SU-DHL-6 (cell line): Measurements from ENCODE around the gene DOCK10.
"Not testable (repeated sequence)": the region's sequence is repeated elsewhere in the genome, so short reads cannot be mapped to it uniquely, and the experiment has no call there.

Experiments
- H2AFZ ChIP-seq: fragments of 200-600 bp; sonication (generic); 2 replicates; pipeline ENCODE4 v1.6.1; 2014; ENCODE audit warnings: low read depth, mild to moderate bottlenecking, moderate library complexity, mixed read lengths, antibody characterized with exemption, low read length; ENCODE audit not compliant: severe bottlenecking
- H3F3A ChIP-seq: fragments of 200-600 bp; shearing (Covaris generic); 2 replicates; pipeline ENCODE4 v1.6.0; 2016; ENCODE audit warnings: antibody characterized with exemption, mild to moderate bottlenecking; ENCODE audit not compliant: insufficient read depth
- H3K27ac ChIP-seq: fragments of 200-600 bp; sonication (generic); 2 replicates; pipeline ENCODE4 v1.5.1; 2016; ENCODE audit warnings: low read depth, mild to moderate bottlenecking, low read length, moderate library complexity, mixed read lengths
- H3K27me3 ChIP-seq: fragments of 200-600 bp; sonication (generic), shearing (Covaris generic); 2 replicates; pipeline ENCODE4 v1.6.0; 2014; ENCODE audit warnings: mild to moderate bottlenecking, low read length
- H3K36me3 ChIP-seq: fragments of 200-600 bp; sonication (generic); 2 replicates; pipeline ENCODE4 v1.6.1; 2014; ENCODE audit warnings: mild to moderate bottlenecking, low read length, mixed read lengths
- H3K4me2 ChIP-seq: fragments of 300-600, 200-600 bp; shearing (Covaris generic), sonication (generic); 2 replicates; pipeline ENCODE4 v1.6.0; 2014; ENCODE audit warnings: low read length, low read depth, mild to moderate bottlenecking; ENCODE audit not compliant: poor library complexity, severe bottlenecking
- H3K4me3 ChIP-seq: fragments of 200-600 bp; sonication (generic); 2 replicates; pipeline ENCODE4 v1.5.1; 2014; ENCODE audit warnings: antibody characterized with exemption, low read length, mild to moderate bottlenecking, mixed read lengths; ENCODE audit not compliant: insufficient read depth, poor library complexity, severe bottlenecking
- H3K79me2 ChIP-seq: fragments of 200-600 bp; sonication (generic); 2 replicates; pipeline ENCODE4 v1.6.1; 2014; ENCODE audit warnings: mild to moderate bottlenecking, low read length, moderate library complexity; ENCODE audit not compliant: insufficient read depth
- H3K9ac ChIP-seq: fragments of 200-600 bp; sonication (generic); 2 replicates; pipeline ENCODE4 v1.7.0; 2014; ENCODE audit warnings: mild to moderate bottlenecking, low read length
- H3K9me2 ChIP-seq: fragments of 200-600 bp; sonication (generic); replicated peaks from 2 replicates; pipeline ENCODE4 v1.6.1; 2014; ENCODE audit warnings: low read length; ENCODE audit not compliant: insufficient read depth
- H3K9me3 ChIP-seq: fragments of 200-600 bp; sonication (generic); 2 replicates; pipeline ENCODE4 v1.6.1; 2014; ENCODE audit warnings: low read length, mixed read lengths; ENCODE audit not compliant: insufficient read depth
- H4K20me1 ChIP-seq: fragments of 200-600 bp; sonication (generic); 2 replicates; pipeline ENCODE4 v1.6.1; 2014; ENCODE audit warnings: low read depth, mild to moderate bottlenecking, antibody characterized with exemption, low read length, moderate library complexity, mixed read lengths
- CTCF ChIP-seq: fragments of 200-600 bp; sonication (generic); IDR thresholded peaks from one replicate; pipeline ENCODE4 v1.5.1; 2017; ENCODE audit warnings: antibody characterized with exemption, mild to moderate bottlenecking, low read length, moderate library complexity; ENCODE audit not compliant: insufficient read depth, poor library complexity, severe bottlenecking
- EZH2phosphoT487 ChIP-seq: fragments of 200-600 bp; sonication (generic), shearing (Covaris generic); conservative IDR thresholded peaks from 2 replicates; pipeline ENCODE4 v1.6.1; 2018; ENCODE audit warnings: mild to moderate bottlenecking, antibody characterized with exemption, low read length, moderate library complexity, mixed read lengths

Gene DOCK10

GRCh38 chr2:225056330-225057073, 14.2 kb upstream of the DOCK10 start:
- H3K27me3 ChIP-seq = no peaks in the 10 kb centered on the region
- H3K9ac ChIP-seq = no peak overlapping the region
- no peak overlapping the region for H3K4me3 ChIP-seq
- H3K27ac ChIP-seq = no peak overlapping the region
- H2AFZ ChIP-seq = no peak overlapping the region
- no peaks in the 10 kb centered on the region for H3K9me3 ChIP-seq
- TF ChIP-seq EZH2phosphoT487 (no peak), CTCF (no peak)
- no peaks in the 10 kb centered on the region for H3K79me2 ChIP-seq
- H3F3A ChIP-seq = no peaks in the 10 kb centered on the region
- no peak overlapping the region for H3K4me2 ChIP-seq
- no peaks in the 10 kb centered on the region for H4K20me1 ChIP-seq
- H3K36me3 ChIP-seq = no peaks in the 10 kb centered on the region
- H3K9me2 ChIP-seq = no peaks in the 10 kb centered on the region

GRCh38 chr2:225055714-225056113, 13.4 kb upstream of the DOCK10 start:
- Histone ChIP-seq H4K20me1 (no peaks in the 10 kb centered on the region), H3K36me3 (no peaks in the 10 kb centered on the region), H3K4me3 (no peak overlapping the region), H2AFZ (no peak overlapping the region), H3K9me2 (no peaks in the 10 kb centered on the region), H3K9ac (no peak overlapping the region), H3K27ac (no peak overlapping the region), H3K79me2 (no peaks in the 10 kb centered on the region), H3K27me3 (no peaks in the 10 kb centered on the region), H3K9me3 (no peaks in the 10 kb centered on the region), H3F3A (no peaks in the 10 kb centered on the region), H3K4me2 (no peak overlapping the region)
- no peak for TF ChIP-seq EZH2phosphoT487

DNA sequence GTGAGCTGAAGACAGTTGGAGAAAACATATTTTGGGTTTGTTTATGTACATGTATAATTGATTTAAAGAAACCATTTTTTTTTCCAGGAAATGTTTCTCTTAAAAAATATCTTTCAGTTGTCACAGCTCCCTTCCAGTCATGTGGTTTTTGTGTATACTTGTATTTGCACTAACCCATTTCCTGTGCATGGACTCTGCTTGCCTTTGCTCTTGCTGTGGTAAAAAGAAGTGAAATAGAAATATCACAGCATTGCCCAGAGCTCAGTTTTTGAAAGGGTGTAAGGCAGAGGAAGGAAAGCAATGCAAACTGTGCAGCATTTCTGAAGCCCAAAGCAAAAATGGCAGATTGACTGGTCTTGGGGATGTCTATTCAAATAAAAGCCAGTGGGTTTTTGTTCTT, 10.4 kb upstream of the DOCK10 start:
- no peaks in the 10 kb centered on the region for H3K36me3 ChIP-seq
- no peak overlapping the region for H3K9ac ChIP-seq
- H3K4me2 ChIP-seq = no peak overlapping the region
- H3K79me2 ChIP-seq = no peaks in the 10 kb centered on the region
- no peak overlapping the region for H2AFZ ChIP-seq
- no peaks in the 10 kb centered on the region for H3F3A ChIP-seq
- no peak overlapping the region for H3K27ac ChIP-seq
- TF ChIP-seq CTCF (no peak), EZH2phosphoT487 (no peak)
- H4K20me1 ChIP-seq = no peaks in the 10 kb centered on the region
- H3K4me3 ChIP-seq = no peak overlapping the region
- no peaks in the 10 kb centered on the region for H3K9me3 ChIP-seq
- H3K9me2 ChIP-seq = no peaks in the 10 kb centered on the region
- H3K27me3 ChIP-seq = no peaks in the 10 kb centered on the region

DNA sequence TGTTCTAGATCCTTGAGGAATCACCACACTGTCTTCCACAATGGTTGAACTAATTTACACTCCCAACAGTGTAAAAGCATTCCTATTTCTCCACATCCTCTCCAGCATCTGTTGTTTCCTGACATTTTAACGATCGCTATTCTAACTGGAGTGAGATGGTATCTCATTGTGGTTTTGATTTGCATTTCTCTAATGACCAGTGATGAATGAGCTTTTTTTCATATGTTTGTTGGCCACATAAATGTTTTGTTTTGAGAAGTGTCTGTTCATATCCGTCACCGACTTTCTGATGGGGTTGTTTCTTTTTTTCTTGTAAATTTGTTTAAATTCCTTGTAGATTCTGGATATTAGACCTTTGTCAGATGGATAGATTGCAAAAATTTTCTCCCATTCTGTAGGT, 5.2 kb upstream of the DOCK10 start:
- not testable (repeated sequence) for H3F3A ChIP-seq, H3K36me3 ChIP-seq, H3K9me2 ChIP-seq, H3K27ac ChIP-seq, H3K27me3 ChIP-seq, H2AFZ ChIP-seq, H3K4me3 ChIP-seq, H3K4me2 ChIP-seq, H3K9ac ChIP-seq, H3K79me2 ChIP-seq, H4K20me1 ChIP-seq, H3K9me3 ChIP-seq
